Activated CD4-positive, alpha-beta T cell treated with anti-CD3 and anti-CD28 coated beads for 48 hours (primary cell): ENCODE data around the gene GNA12.

Source experiments
- DNase-seq: peaks from one replicate; pipeline ENCODE4 v3.0.0-alpha.2; 2020

GNA12 gene

GRCh38 chr7:2814946-2815874 is 28.9 kb downstream of the GNA12 start:
- no peak for DNase-seq

- DNase-seq = no peak
These were observed 29.7 kb downstream of the GNA12 start for GRCh38 chr7:2814186-2814945.

DNA sequence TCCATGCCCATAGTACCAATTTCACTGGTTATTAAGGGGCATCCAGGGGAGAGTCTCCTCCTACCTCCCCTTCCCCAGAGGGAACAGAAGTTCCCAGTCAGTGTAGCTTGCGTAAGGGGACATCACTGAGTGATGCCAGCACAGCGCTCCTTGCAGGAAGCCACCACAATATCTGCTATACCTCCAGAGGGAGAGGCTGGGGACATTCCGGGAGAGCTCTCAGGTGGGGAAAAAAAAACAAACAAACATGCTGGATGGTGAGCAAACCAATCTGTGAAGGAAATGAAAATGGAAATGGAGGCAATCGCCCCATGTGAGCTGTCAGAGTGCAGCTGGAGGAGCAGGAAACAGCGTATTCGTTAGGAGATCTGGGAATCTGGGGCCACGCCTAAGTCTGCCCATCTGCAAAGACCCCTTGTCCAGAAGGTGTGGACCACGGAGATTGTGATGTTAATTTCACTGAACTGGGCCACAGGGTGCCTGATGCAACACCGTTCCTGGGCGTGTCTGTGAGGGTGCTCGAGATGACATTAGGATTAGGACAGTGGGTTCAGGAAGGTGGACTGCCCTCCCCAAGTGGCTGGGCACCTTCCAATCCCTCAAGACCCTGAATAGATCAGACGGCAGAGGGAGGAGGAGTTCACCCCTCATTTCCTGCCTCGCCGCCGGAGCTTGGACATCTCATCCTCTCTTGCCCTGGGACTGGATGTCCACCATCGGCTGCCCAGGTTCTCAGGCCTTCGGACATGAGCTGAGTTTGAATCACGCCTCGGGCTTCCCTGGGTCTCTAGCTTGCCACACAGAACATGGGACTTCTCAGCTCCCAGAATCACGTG is 30.5 kb downstream of the GNA12 start:
- DNase-seq = no peak

DNA sequence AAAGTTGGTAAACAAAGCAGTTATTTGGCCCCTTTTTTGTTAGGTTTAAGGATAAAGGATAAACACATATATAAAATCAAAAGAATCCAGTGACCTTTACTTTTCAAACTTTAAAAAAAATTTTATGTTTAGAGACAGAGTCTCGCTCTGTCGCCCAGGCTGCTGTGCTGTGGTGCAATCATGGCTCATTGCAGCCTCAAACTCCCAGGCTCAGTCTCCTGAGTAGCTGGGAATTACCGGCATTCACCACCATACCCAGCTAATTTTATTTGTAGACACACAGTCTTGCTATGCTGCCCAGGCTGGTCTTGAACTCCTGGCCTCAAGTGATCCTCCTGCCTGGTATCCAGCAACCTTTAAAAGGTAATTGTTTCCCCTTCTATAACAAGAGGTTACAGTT is 31.3 kb downstream of the GNA12 start:
- DNase-seq = no peak

- no peak for DNase-seq
These were observed 32.0 kb downstream of the GNA12 start for GRCh38 chr7:2812114-2812487.

DNA sequence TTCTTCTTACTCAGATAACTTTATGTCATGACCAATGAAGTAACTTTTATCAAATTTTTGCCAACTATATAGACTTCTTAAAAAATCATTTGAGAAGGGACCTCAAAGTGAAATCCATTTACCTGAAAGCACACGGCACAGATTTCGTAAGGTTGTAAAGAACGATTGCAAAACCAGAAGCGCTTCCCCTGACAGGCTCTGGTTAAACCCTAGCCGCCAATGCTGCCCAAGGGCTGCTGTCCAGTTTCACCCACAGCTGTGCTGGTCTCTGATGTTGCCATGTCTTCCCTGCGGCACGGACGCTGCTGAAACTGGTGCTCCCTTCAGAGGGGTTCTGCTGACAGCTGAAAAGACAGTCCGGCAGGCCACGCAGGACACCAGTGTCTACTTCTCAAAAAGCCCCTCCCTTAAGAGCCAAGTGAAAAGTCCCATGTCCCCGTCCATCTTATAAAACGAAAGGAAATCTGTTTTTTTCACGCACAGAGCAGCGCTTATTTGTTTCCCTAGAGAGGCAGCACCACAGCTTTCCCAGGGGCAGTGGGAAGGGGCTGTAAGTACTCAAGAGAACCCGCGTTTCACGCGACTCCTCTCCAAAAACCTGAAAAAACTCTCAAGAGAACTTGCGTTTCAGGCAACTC is 32.5 kb downstream of the GNA12 start:
- no peak for DNase-seq

DNA sequence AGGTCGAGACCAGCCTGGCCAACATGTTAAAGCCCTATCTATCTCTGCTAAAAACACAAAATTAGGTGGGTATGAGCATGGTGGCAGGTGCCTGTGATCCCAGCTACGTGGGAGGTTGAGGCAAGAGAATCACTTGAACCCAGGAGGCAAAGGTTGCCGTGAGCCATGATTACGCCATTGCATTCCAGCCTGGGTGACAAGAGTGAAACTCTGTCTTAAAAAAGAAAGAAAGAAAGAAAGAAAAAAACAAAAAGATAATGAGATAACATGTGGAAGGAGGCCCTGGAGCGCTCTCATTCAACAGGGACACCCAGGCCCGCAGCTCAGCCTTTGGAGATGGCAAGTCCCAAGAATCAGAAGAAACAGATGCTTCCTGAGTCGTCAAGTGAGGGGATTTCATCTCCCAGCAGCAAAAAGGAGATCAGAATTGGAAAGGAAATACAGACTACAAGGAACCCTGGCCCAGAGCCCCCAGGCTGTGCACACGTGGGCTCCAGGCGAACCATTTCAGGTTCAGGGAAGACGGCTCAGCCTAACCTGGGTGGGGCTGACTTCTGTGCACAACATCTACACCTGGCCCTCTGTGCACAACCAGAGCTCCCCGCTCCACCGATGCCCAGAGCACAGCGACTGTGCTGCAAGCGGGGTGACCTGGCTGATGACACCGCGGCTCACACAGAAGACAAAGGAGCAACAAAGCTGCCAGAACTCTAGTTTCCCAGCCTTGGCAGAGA is 33.3 kb downstream of the GNA12 start:
- no peak for DNase-seq

- DNase-seq = no peak
These were observed 34.0 kb downstream of the GNA12 start for GRCh38 chr7:2809903-2810625.

GRCh38 chr7:2808891-2809665 is 35.0 kb downstream of the GNA12 start:
- DNase-seq = no peak

DNA sequence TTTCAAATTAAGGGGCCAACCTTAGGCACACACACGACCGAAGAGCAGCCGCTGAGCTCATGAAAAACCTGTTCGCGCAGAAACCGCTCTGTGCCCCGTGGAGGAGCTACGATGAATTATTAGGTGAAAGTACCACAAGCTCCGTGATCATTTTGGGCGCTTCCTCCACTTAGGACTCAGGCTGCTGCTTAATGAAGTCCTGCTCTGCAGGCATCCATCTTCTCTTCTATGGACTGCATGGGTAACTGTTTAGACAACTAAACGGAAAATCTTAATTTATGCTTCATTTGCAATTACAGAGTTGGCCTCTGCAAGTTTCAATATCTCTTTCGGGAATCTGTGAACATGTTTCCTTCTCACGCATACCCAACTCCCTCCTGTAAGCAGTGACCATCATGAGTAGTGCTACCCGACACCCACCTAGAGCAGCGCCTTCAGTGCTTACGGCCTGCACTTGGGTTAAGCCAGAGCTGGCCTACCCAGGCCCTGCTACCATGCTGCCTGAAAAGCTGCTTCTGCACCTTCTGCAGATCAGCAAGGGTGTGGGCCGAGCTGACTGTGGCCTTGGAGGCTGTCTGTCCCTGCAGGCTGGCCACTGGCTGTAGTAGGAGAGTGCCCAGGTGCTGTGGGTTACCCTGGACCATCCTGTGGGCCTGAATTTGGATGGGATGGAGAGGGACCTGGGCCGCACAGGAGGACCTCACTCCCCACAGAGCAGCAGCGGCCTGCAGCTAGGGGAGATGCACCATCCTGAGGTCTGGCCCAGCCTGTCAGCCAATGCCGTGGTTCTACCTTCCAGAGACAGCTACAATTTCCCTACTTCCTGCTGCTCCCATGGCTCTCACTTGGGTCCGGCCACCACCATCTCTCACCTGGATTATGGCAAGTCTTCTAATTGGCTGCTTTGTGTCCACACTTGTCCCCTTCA is 36.0 kb downstream of the GNA12 start:
- DNase-seq = no peak

DNA sequence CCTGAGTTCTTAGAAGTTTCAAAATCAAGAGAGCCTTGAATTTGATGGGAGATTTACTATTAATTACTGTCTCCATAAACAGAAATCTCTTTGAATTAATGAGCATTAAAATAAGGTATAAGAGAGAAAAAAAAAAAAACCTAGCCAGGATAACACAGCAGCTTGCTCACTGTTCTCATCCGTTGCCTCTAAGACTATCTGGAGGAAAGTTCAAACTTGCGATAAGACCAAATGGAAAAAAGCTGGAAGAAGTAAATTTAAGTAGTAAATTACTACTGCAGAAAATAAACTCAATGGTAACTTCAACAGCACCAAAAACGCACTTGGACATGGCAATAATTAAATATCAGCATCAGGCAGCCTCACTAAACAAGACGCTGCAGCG is 36.7 kb downstream of the GNA12 start:
- DNase-seq = no peak

- DNase-seq = no peak
These were observed 37.5 kb downstream of the GNA12 start for GRCh38 chr7:2806571-2806970.

GRCh38 chr7:2805213-2805944 is 38.7 kb downstream of the GNA12 start:
- no peak for DNase-seq

- DNase-seq = no peak
These were observed 39.8 kb downstream of the GNA12 start for GRCh38 chr7:2804227-2804763.

DNA sequence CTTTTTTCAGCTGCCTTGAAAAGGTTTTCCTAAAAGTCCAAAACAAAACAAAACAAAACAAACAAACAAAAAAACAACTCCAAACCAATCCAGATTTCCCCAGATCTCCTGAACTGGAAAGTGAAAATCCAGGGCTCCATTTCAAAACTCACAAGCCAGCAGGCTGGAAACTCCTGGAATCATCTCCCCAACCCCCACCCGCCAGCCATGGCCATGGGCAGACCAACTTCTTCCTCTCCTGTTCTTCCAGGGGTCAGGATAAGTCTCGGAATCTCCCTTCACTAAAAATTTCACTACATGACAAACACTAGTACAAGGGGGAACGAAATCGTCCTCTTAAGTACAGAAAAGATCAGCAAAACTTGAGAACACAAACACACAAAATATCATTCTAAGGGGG is 40.4 kb downstream of the GNA12 start:
- DNase-seq = no peak

GRCh38 chr7:2803342-2803692 is 40.8 kb downstream of the GNA12 start:
- DNase-seq = no peak

- DNase-seq = no peak
These were observed 41.4 kb downstream of the GNA12 start for GRCh38 chr7:2802504-2803341.

- DNase-seq = no peak
These were observed 42.0 kb downstream of the GNA12 start for GRCh38 chr7:2802101-2802500.
